ENCODE results near the gene CYP39A1.
"Not testable (repeated sequence)": the region's sequence is repeated elsewhere in the genome, so short reads cannot be mapped to it uniquely, and the experiment has no call there.

The CYP39A1 gene

DNA sequence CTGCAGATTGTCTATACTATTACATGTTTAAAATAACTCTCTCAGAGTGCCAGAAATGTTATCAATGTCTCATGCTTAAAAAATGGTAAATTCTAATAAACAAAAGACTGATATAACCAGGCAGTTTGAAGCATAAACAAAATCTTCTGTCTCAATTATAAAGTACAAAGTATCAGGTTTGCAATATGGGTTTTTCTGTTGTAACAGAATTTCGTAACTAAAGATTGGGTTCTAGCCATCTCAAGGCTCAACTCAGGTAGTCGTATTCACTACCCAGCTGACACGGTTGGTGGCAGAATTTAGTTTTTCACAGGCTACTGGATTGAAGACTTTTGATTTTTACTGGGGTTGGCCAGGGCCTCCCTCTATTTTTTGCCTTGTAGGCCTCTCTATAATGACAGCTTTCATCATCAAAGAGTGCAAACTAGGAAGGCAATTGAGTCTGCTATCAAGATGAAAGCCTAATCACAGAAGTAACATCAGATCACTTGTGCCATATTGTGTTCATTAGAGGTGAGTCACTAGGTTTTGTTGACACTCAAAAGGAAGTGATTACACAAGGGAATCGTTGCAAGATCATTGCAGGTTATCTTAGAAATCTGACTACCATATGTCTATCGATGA, 3.6 kb downstream of the CYP39A1 start:
- DNase-seq (ENCODE audit: low read depth), result peak; percentile 58

DNA sequence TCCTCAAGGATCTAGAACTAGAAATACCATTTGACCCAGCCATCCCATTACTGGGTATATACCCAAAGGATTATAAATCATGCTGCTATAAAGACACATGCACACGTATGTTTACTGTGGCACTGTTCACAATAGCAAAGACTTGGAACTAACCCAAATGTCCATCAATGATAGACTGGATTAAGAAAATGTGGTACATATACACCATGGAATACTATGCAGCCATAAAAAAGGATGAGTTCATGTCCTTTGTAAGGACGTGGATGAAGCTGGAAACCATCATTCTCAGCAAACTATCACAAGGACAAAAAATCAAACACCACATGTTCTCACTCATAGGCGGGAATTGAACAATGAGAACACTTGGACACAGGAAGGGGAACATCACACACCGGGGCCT, 4.5 kb downstream of the CYP39A1 start:
- not testable (repeated sequence) for DNase-seq (ENCODE audit: low read depth)

DNA sequence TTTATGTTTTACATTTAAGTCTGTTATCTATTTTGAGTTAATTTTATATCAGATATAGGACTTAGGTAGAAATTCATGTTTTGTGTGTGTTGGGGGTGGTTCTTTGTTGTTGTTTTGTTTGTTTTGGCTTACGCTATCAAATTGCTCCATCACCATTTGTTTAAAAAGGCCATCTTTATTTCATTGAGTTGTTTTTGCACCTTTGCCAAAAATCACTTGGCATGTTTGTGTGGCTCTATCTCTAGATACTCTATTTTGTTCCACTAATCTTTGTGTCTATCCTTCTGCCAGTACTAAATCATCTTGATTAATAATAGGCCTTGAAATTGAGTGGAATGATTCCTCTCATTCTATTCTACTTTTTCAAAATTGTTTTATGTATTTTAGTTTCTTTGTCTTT, 7.4 kb downstream of the CYP39A1 start:
- no peak for DNase-seq (ENCODE audit: low read depth)

DNA sequence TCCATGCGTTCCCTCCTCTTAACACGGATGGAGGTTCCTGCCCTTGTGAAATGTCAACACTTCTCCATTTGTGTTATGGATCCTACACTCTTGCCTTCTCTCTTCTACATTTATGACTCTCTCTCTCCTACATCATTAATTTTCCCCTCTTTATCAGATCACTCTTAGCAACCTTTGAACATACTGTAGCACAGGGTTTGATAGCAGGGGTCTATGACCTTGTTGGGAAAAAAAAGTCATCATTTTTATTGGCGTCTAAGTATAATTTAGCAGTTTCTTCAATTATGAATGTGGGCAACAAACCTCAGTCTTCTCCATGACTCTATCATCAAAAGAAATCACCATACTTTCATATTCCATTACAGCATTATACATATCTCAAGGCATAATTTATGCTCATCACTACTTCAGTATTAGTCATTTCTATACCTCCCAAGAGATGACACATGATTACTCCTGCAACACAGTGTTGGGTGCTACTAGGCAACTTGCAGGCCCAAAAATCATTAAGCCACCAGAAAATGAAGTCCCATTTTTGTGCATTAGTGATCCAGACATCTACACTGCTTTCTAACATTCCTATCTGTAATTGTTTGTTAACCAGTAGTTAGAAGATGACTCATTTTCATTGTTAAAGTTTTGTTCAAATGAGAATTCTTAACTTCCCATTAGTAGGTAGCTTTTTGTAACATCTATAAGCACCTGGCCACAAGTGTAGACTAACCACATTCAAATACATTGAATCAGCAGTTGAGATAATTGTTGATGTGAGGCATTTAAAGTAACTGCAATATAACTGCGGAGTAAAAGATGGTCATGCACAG, 9.5 kb downstream of the CYP39A1 start:
- DNase-seq (ENCODE audit: low read depth), result no peak

DNA sequence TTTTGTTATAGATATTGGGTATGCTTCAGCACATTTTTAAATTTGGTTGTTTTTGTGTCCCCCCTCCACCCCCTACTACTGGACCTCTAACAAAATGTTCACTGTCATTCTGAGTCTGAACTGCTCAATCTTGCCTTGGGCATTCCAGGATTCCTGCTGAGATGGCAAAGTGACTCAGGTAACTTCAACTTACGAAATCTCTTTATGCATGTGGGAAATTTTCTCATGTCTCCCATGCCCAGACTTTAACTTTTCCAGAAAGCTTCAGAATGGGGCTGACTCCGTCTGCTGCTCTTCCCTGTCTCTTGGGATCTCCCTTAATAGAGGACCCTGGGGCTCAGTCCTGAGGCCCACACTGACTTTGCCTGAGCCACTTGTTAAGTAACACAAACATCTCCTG, 14.0 kb downstream of the CYP39A1 start:
- DNase-seq (ENCODE audit: low read depth), result no peak

DNA sequence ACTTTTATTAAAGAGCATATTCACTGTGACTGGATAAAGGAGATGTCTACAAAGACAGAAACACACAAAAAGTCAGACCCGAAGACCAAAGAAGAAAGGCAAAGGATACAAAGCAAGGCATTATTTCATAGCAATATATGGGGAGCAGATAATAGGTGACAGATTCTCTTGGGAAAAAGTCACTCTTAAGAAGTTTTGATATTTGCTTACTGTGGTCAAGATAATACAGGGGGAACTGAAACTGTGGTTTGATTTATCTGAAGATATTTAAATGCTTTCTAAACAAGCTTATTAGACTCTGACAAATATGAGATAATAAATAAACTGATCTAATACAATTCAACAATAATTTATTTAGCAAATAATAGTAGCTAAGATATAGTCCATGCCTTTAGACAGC, 14.7 kb downstream of the CYP39A1 start:
- DNase-seq (ENCODE audit: low read depth), result no peak

DNA sequence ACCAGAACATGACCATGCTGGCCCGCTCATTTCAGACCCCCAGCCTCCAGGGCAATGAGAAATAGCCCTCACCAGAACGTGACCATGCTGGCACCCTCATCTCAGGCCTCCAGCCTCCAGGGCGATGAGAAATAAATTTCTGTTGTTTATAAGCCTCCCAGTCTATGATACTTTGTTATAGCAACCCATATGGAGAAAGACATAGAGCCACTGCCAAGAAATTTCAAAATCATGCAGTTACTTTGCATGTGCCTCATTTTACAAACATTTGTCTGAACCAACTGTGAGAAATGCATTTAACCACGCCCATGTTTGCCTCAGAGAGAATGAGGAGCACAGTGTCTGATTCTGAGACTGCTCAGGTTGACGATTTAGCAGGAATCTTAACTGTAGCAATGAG, 15.5 kb downstream of the CYP39A1 start:
- DNase-seq (ENCODE audit: low read depth), result peak; percentile 65

DNA sequence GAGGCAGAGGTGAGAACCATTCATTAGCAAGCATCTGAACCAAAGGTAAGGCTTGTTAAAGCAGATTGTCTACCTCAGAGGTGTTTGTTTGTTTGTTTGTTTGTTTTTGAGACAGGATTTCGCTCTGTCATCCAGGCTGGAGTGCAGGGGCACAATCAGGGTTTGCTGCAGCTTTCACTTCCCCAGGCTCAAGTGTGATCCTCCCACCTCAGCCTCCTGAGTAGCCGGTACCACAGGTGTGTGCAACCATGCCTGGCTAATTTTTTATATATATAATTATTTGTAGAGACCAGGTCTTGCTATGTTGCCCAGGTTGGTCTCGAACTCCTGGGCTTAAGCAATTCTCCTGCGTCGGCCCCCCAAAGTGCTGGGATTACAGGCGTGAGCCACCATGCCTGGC, 17.2 kb downstream of the CYP39A1 start:
- no peak for DNase-seq (ENCODE audit: low read depth)

DNA sequence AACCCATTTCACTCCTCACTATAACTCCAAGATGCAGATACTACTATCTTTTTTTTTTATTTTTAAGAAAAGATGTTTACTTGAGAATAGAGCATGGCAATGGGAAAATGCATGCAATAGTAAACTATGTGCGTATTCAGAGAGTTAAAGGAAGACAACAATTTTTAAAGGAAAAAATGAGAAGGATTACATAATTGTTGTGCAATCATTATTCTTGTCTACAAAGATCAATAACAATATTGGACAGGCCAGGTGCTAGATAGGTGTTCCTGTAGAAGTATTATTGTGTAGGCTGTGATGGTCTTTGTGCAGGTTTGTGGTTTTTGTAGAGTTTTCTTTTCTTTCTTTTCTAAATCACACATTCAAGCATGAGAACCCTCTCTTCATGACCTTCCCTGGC, 20.6 kb downstream of the CYP39A1 start:
- no peak for DNase-seq (ENCODE audit: low read depth)

DNA sequence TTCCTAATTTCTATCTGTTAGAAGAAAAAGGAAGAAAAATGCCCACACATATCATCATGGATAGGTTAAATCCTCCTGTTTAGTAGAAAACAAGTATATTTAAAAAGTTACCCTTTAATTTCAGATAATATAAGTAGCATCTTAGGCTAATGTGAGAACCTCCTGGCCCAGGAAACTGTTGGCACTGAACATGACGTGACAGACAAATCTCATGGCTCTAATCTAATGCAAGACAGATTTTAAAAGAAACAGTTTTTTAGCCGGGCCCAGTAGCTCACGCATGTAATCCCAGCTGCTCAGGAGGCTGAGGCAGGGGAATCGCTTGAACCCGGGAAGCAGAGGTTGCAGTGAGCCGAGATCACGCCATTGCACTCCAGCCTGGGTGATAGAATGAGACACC, 22.9 kb downstream of the CYP39A1 start:
- DNase-seq (ENCODE audit: low read depth), result no peak

DNA sequence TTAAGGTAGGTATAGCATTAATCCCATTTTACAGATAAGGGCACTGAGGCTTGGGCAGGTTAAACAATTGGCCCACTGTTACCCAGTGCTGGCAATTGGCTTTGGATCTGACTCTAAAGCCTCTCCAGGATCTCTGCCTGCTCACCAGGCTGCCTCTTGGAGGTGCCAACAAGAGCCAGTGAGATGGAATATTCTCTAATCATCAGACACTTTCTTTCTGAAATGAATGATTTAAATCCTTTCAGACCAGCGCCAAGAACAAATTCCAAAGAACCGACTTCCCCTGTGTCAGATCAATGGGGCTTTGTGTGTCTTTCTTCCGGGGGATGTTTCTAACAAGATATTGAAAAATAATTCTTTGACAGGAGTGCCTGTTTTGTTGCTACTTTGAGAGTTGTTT, 23.6 kb downstream of the CYP39A1 start:
- DNase-seq (ENCODE audit: low read depth), result no peak

DNA sequence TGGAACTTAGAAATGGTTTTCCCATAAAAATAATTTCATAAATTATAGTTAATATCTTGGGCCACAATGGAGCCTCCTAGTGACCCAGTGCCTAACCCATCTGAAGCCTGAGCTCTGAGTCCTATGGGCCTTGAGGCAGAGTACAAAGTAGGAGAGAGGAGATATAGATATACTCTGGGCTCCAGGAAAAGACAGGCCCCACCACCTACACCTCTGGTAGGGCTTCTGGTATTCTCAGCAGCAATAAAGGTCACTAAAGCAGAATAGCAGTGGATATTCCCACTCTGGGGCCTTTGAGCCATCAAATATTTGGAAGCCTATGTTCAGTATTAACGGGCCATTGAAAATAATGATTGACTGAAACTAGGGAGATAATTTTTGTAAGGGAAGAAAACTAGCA, 24.1 kb downstream of the CYP39A1 start:
- DNase-seq (ENCODE audit: low read depth), result no peak

DNA sequence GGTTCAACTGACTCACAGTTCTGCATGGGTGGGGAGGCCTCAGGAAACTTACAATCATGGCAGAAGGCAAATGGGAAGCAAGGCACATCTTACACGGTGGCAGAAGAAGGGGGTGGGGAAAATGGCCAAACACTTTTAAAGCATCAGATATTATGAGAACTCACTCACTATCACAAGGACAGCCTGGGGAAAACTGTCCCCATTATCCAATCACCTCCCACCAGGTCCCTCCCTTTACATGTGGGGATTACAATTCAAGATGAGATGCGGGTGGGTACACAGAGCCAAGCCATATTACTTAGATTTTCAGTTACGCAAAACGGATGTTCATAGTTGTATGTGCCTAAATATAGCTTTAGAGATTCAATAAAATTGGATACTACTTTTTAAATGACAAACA, 25.6 kb downstream of the CYP39A1 start:
- DNase-seq (ENCODE audit: low read depth), result no peak

DNA sequence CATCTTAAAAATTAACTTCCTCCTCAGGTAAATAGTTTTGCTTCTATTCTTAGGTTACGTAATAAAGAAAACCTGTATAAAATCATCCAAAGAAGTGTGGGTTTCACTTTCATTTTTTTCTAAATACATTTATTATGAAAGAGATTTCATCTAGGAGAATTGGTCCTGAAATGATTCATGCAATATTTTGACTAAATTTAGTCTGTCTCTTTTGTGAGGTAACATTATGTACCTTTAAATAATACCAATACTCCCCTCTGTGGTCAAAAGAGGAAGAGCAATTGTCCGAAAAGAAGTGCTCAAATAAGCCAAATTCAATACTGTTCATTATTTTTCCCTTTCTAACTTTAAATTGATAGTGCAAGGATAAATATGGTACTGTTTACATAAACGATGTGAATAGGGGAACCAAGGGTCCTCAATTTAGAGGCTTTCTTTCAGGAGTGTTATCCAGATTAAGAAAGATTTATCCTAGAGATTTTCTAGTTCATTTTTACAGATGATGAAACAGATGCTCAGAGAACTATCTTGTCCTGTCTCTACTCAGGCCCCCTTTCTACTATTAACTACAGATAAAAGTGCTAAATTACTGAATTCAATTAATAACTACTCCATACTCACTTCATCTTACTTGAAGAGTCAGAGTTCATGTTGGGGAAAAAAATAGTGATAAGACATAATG, 26.2 kb downstream of the CYP39A1 start:
- DNase-seq (ENCODE audit: low read depth), result no peak

DNA sequence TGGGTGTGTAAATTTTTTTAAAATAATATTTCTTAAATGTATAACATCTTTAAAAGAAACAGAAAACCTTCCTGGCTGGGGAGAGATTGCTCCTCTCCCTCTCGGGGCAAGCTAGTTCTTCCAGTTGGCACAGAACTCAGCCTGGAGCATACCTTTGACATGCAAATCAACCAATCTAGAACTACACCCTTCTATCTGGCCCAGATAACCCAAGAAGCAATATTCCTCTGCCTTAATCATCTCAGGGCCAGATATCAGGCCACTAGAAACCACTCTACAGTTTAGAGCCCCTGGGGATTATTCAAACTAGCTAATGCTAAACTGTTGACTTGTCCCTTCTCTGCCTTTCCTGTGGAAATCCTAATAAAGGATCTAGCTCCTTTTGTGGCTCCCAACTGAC, 33.9 kb downstream of the CYP39A1 start:
- no peak for DNase-seq (ENCODE audit: low read depth)

DNA sequence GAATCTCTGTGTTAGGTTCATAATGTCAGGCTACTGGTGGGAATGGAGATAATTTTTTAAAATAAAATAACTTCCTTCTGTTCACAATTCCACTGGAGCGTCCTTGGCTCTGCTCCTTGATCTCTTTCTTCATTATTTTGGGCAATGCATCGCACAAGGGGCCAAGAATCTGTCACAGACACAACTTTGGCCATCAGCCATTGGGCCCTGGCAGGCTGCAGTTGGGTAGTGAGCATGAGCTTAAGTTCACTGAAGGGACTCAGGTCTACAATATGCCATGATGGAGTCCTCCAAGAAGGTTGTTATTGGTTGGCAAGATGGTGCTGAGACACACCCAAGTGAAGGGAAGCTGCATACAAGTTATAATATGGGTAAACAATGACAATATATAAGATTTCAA, 40.0 kb downstream of the CYP39A1 start:
- DNase-seq (ENCODE audit: low read depth), result no peak

DNA sequence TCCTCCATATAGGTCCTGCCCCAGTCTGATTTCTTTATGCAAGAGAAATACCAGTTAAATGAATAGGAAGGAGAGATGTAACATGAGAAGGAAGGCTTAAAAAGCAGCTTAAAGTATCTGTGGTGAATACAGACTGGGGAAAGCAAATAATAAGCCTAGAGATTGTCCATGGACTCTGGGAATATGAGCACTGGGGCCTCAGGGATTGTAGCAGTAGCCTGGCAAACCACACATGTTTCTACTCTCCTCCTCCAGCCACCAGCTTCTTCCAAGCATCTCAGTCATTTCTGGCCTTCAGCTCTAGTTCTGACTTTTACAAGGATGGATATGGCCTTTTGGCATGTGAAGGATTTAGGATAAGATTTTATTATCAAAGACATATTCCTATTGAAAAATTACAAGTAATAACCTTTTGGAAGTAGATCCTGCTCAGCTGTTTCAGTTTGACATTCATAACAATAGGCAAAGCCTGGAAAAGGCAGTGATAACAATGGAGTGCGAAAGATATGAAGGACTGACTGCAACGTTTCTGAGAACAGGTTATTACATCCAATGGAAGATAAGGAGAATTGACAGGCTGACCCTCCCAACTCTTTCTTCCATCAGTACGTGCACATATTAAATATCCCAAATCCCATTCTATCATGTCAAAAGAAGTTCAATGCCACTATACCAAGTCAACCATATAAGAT, 41.6 kb downstream of the CYP39A1 start:
- DNase-seq (ENCODE audit: low read depth), result no peak

DNA sequence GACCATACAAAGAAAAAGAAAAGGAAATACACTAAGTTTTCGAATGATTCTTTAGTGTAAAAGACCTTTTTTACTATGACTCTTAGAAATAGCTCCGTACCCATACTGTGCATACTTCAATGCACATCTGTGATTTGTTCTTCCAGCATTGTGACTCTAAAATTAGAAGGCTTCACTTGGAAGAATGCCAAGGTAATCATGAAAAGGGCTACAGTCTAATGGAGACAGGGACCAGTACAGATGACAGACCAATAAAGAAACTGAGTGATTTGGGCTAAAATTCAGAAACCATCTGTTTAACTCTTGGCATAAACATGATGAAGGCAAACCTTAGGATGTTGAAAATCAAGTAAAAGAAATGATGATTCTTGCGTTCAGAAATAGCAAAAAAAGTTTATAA, 46.3 kb downstream of the CYP39A1 start:
- no peak for DNase-seq (ENCODE audit: low read depth)

DNA sequence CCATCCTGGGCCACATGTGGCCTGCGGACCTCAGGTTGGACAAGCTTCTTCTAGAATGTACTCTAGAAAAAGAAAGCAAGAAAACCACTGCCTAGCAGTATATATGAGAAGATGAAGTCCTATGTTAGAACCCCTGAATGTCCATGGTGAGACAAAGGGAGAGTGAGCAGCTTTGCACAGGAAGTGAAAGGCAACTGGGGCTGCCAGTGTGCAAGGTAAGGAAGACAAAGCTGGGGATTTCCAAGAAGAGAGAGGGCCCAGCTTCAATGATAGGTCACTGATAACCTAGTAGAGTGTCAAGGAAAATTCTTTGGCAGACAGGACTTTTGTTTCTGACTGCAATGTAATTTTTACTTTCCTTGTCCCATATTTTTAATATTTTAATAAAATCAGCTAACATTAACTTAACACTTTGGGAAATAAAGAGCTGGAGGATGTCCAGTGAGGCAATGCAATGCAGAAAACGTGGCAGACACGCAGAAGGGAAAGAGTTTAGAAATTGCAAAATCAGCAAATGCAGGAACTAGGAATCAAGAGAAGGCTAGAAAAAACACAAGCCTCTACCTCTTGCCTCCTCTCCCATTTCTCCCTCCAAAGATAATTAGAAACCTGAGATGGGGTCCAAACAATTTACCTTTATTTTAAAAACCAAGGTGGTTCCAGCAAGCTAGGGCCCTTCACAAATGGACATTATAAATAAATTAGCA, 47.4 kb downstream of the CYP39A1 start:
- no peak for DNase-seq (ENCODE audit: low read depth)

DNA sequence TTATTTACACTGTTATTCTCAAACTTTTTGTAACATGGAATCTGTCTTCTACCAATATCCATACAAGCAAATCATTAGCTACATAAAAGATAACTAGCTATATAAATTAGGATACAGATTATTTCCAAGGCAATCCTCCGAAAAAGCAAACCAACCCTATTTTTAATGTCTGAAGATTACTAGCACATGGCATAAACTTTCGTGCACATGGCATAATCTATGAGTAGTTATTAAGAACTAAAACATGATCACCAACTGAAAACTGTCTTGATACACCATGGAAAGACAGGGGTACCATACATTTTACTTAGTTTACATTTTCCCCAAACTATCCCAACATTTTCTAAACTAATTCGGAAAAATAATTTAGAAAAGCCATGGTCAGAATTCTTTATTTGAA, 54.4 kb downstream of the CYP39A1 start:
- no peak for DNase-seq (ENCODE audit: low read depth)

DNA sequence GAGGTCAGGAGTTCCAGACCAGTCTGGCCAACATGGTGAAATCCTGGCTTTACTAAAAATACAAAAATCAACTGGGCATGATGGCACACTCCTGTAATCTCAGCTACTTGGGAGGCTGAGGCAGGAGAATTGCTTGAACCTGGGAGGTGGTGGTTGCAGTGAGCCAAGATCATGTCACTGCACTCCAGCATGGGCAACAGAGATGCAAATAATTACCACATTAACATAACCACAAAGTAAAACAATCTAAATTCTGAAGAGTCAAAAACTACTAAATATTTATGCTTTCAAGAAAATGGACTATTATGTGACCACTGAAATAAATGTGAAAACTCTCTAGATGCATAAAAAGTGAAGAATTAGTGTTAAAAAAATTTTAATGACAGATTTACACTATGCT, 59.9 kb downstream of the CYP39A1 start:
- DNase-seq (ENCODE audit: low read depth), result no peak

DNA sequence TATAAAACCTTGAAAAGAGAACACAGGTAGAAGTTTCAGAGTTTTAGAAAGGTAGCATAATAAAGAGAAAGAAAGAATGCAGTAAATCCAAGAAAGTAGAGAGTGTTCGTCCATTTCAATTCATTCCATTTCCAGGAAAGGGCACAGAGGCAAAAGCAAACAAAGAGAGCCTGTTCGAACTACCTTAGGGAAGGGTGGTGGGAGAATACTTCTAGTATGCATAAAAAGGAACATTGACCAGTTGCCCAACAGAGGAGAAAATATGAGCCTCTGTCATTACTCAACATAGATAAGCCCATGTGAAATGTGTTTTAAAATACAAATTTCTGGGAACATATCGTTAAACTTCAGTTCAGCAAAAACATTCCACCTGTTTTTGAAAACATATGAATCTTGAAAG, 60.6 kb downstream of the CYP39A1 start:
- no peak for DNase-seq (ENCODE audit: low read depth)
